HEK293T (cell line): Measurements from ENCODE around the gene CDCP1.

Experiments
- ELF4 ChIP-seq: fragments of 450-650 bp; IDR thresholded peaks from 2 replicates; pipeline ENCODE4 v1.6.1; 2017; ENCODE audit warnings: antibody characterized with exemption
- ZNF384 ChIP-seq: fragments of 450-650 bp; IDR thresholded peaks from 2 replicates; pipeline ENCODE4 v1.6.1; 2016

- TF ChIP-seq ELF4: no peak
- TF ChIP-seq ZNF384: no peak
Observed at GRCh38 chr3:45084361-45084760, 61.8 kb downstream of the CDCP1 start.
